ENCODE measurements around the gene JUNB. TPM values are rescaled to one million over a fixed set of nuclear protein-coding genes. Genes with fewer than 3 reads are reported as not detected.
"Not testable (repeated sequence)": the region's sequence is repeated elsewhere in the genome, so short reads cannot be mapped to it uniquely, and the experiment has no call there.

JUNB gene
- total RNA-seq, 1 experiment from 2014 or later = 112 TPM

GRCh38 chr19:12797607-12798006, 6.3 kb downstream of the JUNB start:
- H3K4me3 ChIP-seq; H3K36me3 ChIP-seq; H3K9me3 ChIP-seq (replicated peaks); DNase-seq (ENCODE audit: low read depth in 1 of 2, low spot score in 2 of 2); H3K27ac ChIP-seq: not testable (repeated sequence)
- Histone ChIP-seq H3K27me3 (replicated peaks) (peaks cover 27% of the 10 kb centered on the region), H3K4me1 (replicated peaks) (peaks cover 24% of the 10 kb centered on the region)

- no peak overlapping the region for H3K27ac ChIP-seq
- no peaks in the 10 kb centered on the region for H3K9me3 ChIP-seq (replicated peaks)
- DNase-seq (ENCODE audit: low read depth in 1 of 2, low spot score in 2 of 2) = no peak
- H3K27me3 ChIP-seq (replicated peaks) = peaks cover 31% of the 10 kb centered on the region
- H3K4me1 ChIP-seq (replicated peaks) = peaks cover 11% of the 10 kb centered on the region
- H3K36me3 ChIP-seq = no peaks in the 10 kb centered on the region
- no peak overlapping the region for H3K4me3 ChIP-seq
Observed at GRCh38 chr19:12799742-12800465, 8.6 kb downstream of the JUNB start.

GRCh38 chr19:12800466-12800770, 9.1 kb downstream of the JUNB start:
- DNase-seq (ENCODE audit: low read depth in 1 of 2, low spot score in 2 of 2) = no peak
- H3K27ac ChIP-seq = no peak overlapping the region

GRCh38 chr19:12800923-12801465, 9.7 kb downstream of the JUNB start:
- Histone ChIP-seq H3K9me3 (replicated peaks) (no peaks in the 10 kb centered on the region), H3K4me1 (replicated peaks) (peaks cover 12% of the 10 kb centered on the region), H3K4me3 (peak overlapping the region; percentile 15), H3K27ac (no peak overlapping the region), H3K27me3 (replicated peaks) (peaks cover 31% of the 10 kb centered on the region), H3K36me3 (no peaks in the 10 kb centered on the region)
- DNase-seq (ENCODE audit: low read depth in 1 of 2, low spot score in 2 of 2) = no peak

More at GRCh38 chr19:12800466-12800770, 9.1 kb downstream of the JUNB start:
- peaks cover 31% of the 10 kb centered on the region for H3K27me3 ChIP-seq (replicated peaks)
- no peaks in the 10 kb centered on the region for H3K9me3 ChIP-seq (replicated peaks)
- no peak overlapping the region for H3K4me3 ChIP-seq
- H3K4me1 ChIP-seq (replicated peaks) = peaks cover 11% of the 10 kb centered on the region
- H3K36me3 ChIP-seq = no peaks in the 10 kb centered on the region

GRCh38 chr19:12801466-12802266, 10.4 kb downstream of the JUNB start, which contains the start of the genes PRDX2 and THSD8:
Gene PRDX2 (minus strand): TSS chr19:12801800. CDS start chr19:12801261, 539 bp downstream.
Gene THSD8 (plus strand): TSS chr19:12802069. CDS start chr19:12802072, 3 bp downstream.
- Histone ChIP-seq H3K27me3 (replicated peaks) (peaks cover 31% of the 10 kb centered on the region), H3K27ac (no peak within 1 kb of the TSS), H3K4me3 (peak within 1 kb of the TSS; percentile 15), H3K4me1 (replicated peaks) (peaks cover 12% of the 10 kb centered on the region), H3K36me3 (no peaks in the 10 kb centered on the region; the same call in 1 of the 2 replicates), H3K9me3 (replicated peaks) (no peaks in the 10 kb centered on the region)
- no peak for DNase-seq (ENCODE audit: low read depth in 1 of 2, low spot score in 2 of 2)

- Histone ChIP-seq H3K9me3 (replicated peaks) (no peaks in the 10 kb centered on the region), H3K27ac (no peak overlapping the region), H3K4me3 (no peak overlapping the region), H3K4me1 (replicated peaks) (peaks cover 19% of the 10 kb centered on the region), H3K36me3 (peaks cover 3% of the 10 kb centered on the region), H3K27me3 (replicated peaks) (peaks cover 31% of the 10 kb centered on the region)
- no peak for DNase-seq (ENCODE audit: low read depth in 1 of 2, low spot score in 2 of 2)
Observed at GRCh38 chr19:12802267-12803106, 11.2 kb downstream of the JUNB start.

GRCh38 chr19:12804051-12804450, 12.8 kb downstream of the JUNB start:
- peaks cover 17% of the 10 kb centered on the region for H3K36me3 ChIP-seq
- no peak overlapping the region for H3K4me3 ChIP-seq
- peaks cover 31% of the 10 kb centered on the region for H3K27me3 ChIP-seq (replicated peaks)
- H3K4me1 ChIP-seq (replicated peaks) = peaks cover 19% of the 10 kb centered on the region
- DNase-seq (ENCODE audit: low read depth in 1 of 2, low spot score in 2 of 2) = no peak
- no peak overlapping the region for H3K27ac ChIP-seq
- no peaks in the 10 kb centered on the region for H3K9me3 ChIP-seq (replicated peaks)

GRCh38 chr19:12806242-12807081, 15.2 kb downstream of the JUNB start, which contains the start of gene RNASEH2A:
Gene RNASEH2A (plus strand): TSS chr19:12806584. CDS start chr19:12806674, 90 bp downstream.
- Histone ChIP-seq H3K4me3 (peak within 1 kb of the TSS; percentile 62), H3K4me1 (replicated peaks) (peaks cover 17% of the 10 kb centered on the region), H3K27me3 (replicated peaks) (peaks cover 15% of the 10 kb centered on the region), H3K27ac (peak within 1 kb of the TSS; percentile 12; the same call in 1 of the 2 replicates), H3K9me3 (replicated peaks) (no peaks in the 10 kb centered on the region), H3K36me3 (peaks cover 31% of the 10 kb centered on the region)
- DNase-seq (ENCODE audit: low read depth in 1 of 2, low spot score in 2 of 2) = peak; percentile 74 to 88

- H3K27ac ChIP-seq = no peak overlapping the region
- no peaks in the 10 kb centered on the region for H3K4me1 ChIP-seq (replicated peaks)
- no peak for DNase-seq (ENCODE audit: low read depth in 1 of 2, low spot score in 2 of 2)
- no peak overlapping the region for H3K4me3 ChIP-seq
- H3K9me3 ChIP-seq (replicated peaks) = no peaks in the 10 kb centered on the region
- H3K36me3 ChIP-seq = peaks cover 21% of the 10 kb centered on the region
- no peaks in the 10 kb centered on the region for H3K27me3 ChIP-seq (replicated peaks)
Observed at GRCh38 chr19:12815088-12815487, 23.8 kb downstream of the JUNB start.

DNA sequence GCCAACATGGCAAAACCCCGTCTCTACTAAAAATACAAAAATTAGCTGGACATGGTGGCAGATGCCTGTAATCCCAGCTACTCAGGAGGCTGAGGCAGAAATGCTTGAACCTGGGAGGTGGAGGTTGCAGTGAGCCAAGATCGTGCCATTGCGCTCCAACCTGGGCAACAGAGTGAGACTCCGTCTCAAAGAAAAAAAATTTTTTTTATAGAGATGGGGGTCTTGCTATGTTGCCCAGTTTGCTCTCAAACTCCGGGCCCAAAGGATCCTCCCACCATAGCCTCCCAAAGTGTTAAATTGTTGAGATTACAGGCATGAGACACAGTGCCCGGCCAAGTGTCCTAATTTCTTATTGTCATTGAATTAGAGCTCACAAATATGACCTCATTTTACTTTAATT, 25.9 kb downstream of the JUNB start:
- not testable (repeated sequence) for H3K27ac ChIP-seq; H3K4me1 ChIP-seq (replicated peaks); DNase-seq (ENCODE audit: low read depth in 1 of 2, low spot score in 2 of 2); H3K9me3 ChIP-seq (replicated peaks); H3K27me3 ChIP-seq (replicated peaks); H3K4me3 ChIP-seq
- peaks cover 12% of the 10 kb centered on the region for H3K36me3 ChIP-seq

DNA sequence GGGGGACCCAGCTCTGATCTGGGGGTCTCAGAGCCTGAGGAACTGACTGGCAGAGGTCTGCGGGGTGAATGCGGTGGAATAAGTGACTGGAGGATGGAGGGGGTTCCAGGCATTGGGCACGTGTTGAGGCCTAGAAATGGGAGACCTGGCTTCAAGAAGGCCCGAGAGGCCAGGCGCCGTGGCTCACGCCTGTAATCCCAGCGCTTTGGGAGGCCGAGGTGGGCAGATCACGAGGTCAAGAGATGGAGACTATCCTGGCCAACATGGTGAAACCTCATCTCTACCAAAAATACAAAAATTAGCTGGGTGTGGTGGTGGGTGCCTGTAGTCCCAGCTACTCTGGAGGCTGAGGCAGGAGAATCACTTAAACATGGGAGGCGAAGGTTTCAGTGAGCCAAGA, 26.5 kb downstream of the JUNB start:
- H3K9me3 ChIP-seq (replicated peaks); H3K4me1 ChIP-seq (replicated peaks); H3K27ac ChIP-seq; H3K27me3 ChIP-seq (replicated peaks); H3K4me3 ChIP-seq; H3K36me3 ChIP-seq; DNase-seq (ENCODE audit: low read depth in 1 of 2, low spot score in 2 of 2): not testable (repeated sequence)

DNA sequence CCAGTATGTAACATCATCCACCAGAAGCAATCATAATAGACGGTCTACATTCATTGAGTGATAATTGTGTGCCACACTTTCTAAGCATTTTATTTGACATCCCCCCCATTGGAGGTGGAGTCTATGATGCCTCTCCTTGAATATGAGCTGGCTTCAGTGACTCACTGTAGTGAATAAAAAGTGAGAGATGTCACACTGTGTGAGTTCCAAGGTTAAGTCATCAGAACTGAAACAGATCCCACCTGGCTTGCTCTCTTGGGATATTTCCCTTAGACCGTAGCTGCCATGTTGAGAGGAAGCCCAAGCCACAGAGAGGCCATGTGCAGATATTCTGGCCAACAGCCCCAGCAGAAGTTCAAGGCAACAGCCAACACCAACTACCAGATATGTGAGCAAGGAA, 30.5 kb downstream of the JUNB start:
- Histone ChIP-seq H3K9me3 (replicated peaks) (no peaks in the 10 kb centered on the region; the same call in 1 of the 2 replicates), H3K36me3 (no peaks in the 10 kb centered on the region), H3K27me3 (replicated peaks) (peaks cover 2% of the 10 kb centered on the region; the same call in 1 of the 2 replicates), H3K27ac (no peak overlapping the region), H3K4me3 (no peak overlapping the region), H3K4me1 (replicated peaks) (peaks cover 3% of the 10 kb centered on the region; the same call in 1 of the 2 replicates)
- DNase-seq (ENCODE audit: low read depth in 1 of 2, low spot score in 2 of 2) = no peak

Data from SJSA1 (cell line).